ENCODE data around the gene SLC25A48. TPM values are rescaled to one million over a fixed set of nuclear protein-coding genes. Genes with fewer than 3 reads are reported as not detected.
A peak's percentile ranks its signal among the peaks of the same experiment; 100 is the strongest.

SLC25A48 gene
- total RNA-seq, 2 donors from 2014 or later: not detected

GRCh38 chr5:135887447-135887864, 53.0 kb downstream of the SLC25A48 start:
- peaks cover 8 to 9% of the 10 kb centered on the region in 2 donors for H3K4me1 Mint-ChIP-seq (ENCODE audit: low read depth in 2 of 2)
- H3K36me3 Mint-ChIP-seq: no peaks in the 10 kb centered on the region
- ATAC-seq (peak; percentile 77 to 80), DNase-seq (ENCODE audit: low spot score) (no peak)
- H3K27me3 Mint-ChIP-seq: peaks cover 29 to 46% of the 10 kb centered on the region in 2 donors
- H3K27ac Mint-ChIP-seq: no peak overlapping the region
- H3K9me3 Mint-ChIP-seq: no peaks in the 10 kb centered on the region
- no peak overlapping the region for H3K4me3 Mint-ChIP-seq

- Mint-ChIP-seq H3K27me3 (peaks cover 26 to 46% of the 10 kb centered on the region in 2 donors), H3K27ac (no peak overlapping the region), H3K36me3 (no peaks in the 10 kb centered on the region), H3K9me3 (no peaks in the 10 kb centered on the region), H3K4me1 (ENCODE audit: low read depth in 2 of 2) (peaks cover 8 to 9% of the 10 kb centered on the region in 2 donors), H3K4me3 (no peak overlapping the region)
- DNase-seq (ENCODE audit: low spot score) (no peak), ATAC-seq (no peak)
Measured at GRCh38 chr5:135887881-135888614, 53.6 kb downstream of the SLC25A48 start.

GRCh38 chr5:135890296-135890695, 55.8 kb downstream of the SLC25A48 start:
- H3K27ac Mint-ChIP-seq: no peak overlapping the region
- H3K4me3 Mint-ChIP-seq: no peak overlapping the region
- no peak for ATAC-seq
- peaks cover 8 to 9% of the 10 kb centered on the region in 2 donors for H3K4me1 Mint-ChIP-seq (ENCODE audit: low read depth in 2 of 2)
- no peaks in the 10 kb centered on the region for H3K9me3 Mint-ChIP-seq
- no peaks in the 10 kb centered on the region for H3K36me3 Mint-ChIP-seq
- H3K27me3 Mint-ChIP-seq: peaks cover 22 to 47% of the 10 kb centered on the region in 2 donors
- no peak for DNase-seq (ENCODE audit: low spot score)

- no peaks in the 10 kb centered on the region for H3K36me3 Mint-ChIP-seq
- DNase-seq (ENCODE audit: low spot score): no peak
- H3K27me3 Mint-ChIP-seq: peaks cover 23 to 47% of the 10 kb centered on the region in 2 donors
- no peak overlapping the region for H3K27ac Mint-ChIP-seq
- no peaks in the 10 kb centered on the region for H3K9me3 Mint-ChIP-seq
- peak; percentile 71 to 89 for ATAC-seq
- no peak overlapping the region for H3K4me3 Mint-ChIP-seq
- H3K4me1 Mint-ChIP-seq (ENCODE audit: low read depth in 2 of 2): peaks cover 8 to 9% of the 10 kb centered on the region in 2 donors
Measured at GRCh38 chr5:135890867-135891266, 56.4 kb downstream of the SLC25A48 start.

GRCh38 chr5:135891268-135891667, 56.8 kb downstream of the SLC25A48 start:
- DNase-seq (ENCODE audit: low spot score): no peak
- Mint-ChIP-seq H3K4me3 (no peak overlapping the region), H3K36me3 (no peaks in the 10 kb centered on the region), H3K27ac (no peak overlapping the region), H3K27me3 (peaks cover 26 to 51% of the 10 kb centered on the region in 2 donors), H3K9me3 (no peaks in the 10 kb centered on the region), H3K4me1 (ENCODE audit: low read depth in 2 of 2) (peaks cover 8 to 9% of the 10 kb centered on the region in 2 donors)
- no peak for ATAC-seq

- no peak for DNase-seq (ENCODE audit: low spot score)
- H3K27me3 Mint-ChIP-seq: peaks cover 26 to 54% of the 10 kb centered on the region in 2 donors
- H3K4me1 Mint-ChIP-seq (ENCODE audit: low read depth in 2 of 2): peaks cover 8 to 9% of the 10 kb centered on the region in 2 donors
- ATAC-seq: no peak
- H3K36me3 Mint-ChIP-seq: no peaks in the 10 kb centered on the region
- no peaks in the 10 kb centered on the region for H3K9me3 Mint-ChIP-seq
- no peak overlapping the region for H3K4me3 Mint-ChIP-seq
- no peak overlapping the region for H3K27ac Mint-ChIP-seq
Measured at GRCh38 chr5:135891791-135892190, 57.3 kb downstream of the SLC25A48 start.

GRCh38 chr5:135894276-135894675, 59.8 kb downstream of the SLC25A48 start:
- Mint-ChIP-seq H3K9me3 (no peaks in the 10 kb centered on the region), H3K36me3 (no peaks in the 10 kb centered on the region), H3K27ac (no peak overlapping the region), H3K4me3 (no peak overlapping the region), H3K27me3 (peaks cover 28 to 69% of the 10 kb centered on the region in 2 donors), H3K4me1 (ENCODE audit: low read depth in 2 of 2) (peaks cover 4 to 8% of the 10 kb centered on the region in 2 donors)
- DNase-seq (ENCODE audit: low spot score) (no peak), ATAC-seq (no peak)

- ATAC-seq: no peak
- H3K27ac Mint-ChIP-seq: no peak overlapping the region
- peaks cover 27 to 67% of the 10 kb centered on the region in 2 donors for H3K27me3 Mint-ChIP-seq
Measured at GRCh38 chr5:135894789-135895188, 60.3 kb downstream of the SLC25A48 start.

GRCh38 chr5:135895474-135896006, 61.1 kb downstream of the SLC25A48 start, which contains the start of gene IL9:
IL9 (minus strand) TSS chr5:135895841; CDS start chr5:135895816, 25 bp downstream.
- no peak within 1 kb of the TSS for H3K4me3 Mint-ChIP-seq
- DNase-seq (ENCODE audit: low spot score): no peak
- H3K4me1 Mint-ChIP-seq (ENCODE audit: low read depth in 2 of 2): peaks cover 4 to 8% of the 10 kb centered on the region in 2 donors
- no peak for ATAC-seq
- H3K36me3 Mint-ChIP-seq: no peaks in the 10 kb centered on the region
- no peaks in the 10 kb centered on the region for H3K9me3 Mint-ChIP-seq
- peaks cover 29 to 67% of the 10 kb centered on the region in 2 donors for H3K27me3 Mint-ChIP-seq
- H3K27ac Mint-ChIP-seq: no peak within 1 kb of the TSS

More at GRCh38 chr5:135894789-135895188, 60.3 kb downstream of the SLC25A48 start:
- H3K4me1 Mint-ChIP-seq (ENCODE audit: low read depth in 2 of 2): peaks cover 4 to 8% of the 10 kb centered on the region in 2 donors
- H3K9me3 Mint-ChIP-seq: no peaks in the 10 kb centered on the region
- no peak overlapping the region for H3K4me3 Mint-ChIP-seq
- DNase-seq (ENCODE audit: low spot score): no peak
- H3K36me3 Mint-ChIP-seq: no peaks in the 10 kb centered on the region

- H3K27ac Mint-ChIP-seq: no peak overlapping the region
- no peaks in the 10 kb centered on the region for H3K4me1 Mint-ChIP-seq (ENCODE audit: low read depth in 2 of 2)
- DNase-seq (ENCODE audit: low spot score): no peak
- H3K4me3 Mint-ChIP-seq: no peak overlapping the region
- H3K27me3 Mint-ChIP-seq: peaks cover 36 to 71% of the 10 kb centered on the region in 2 donors
- no peaks in the 10 kb centered on the region for H3K9me3 Mint-ChIP-seq
- ATAC-seq: no peak
- no peaks in the 10 kb centered on the region for H3K36me3 Mint-ChIP-seq
Measured at GRCh38 chr5:135898651-135899050, 64.2 kb downstream of the SLC25A48 start.

GRCh38 chr5:135900276-135900675, 65.8 kb downstream of the SLC25A48 start:
- no peak for DNase-seq (ENCODE audit: low spot score)
- no peak overlapping the region for H3K27ac Mint-ChIP-seq
- no peak overlapping the region for H3K4me3 Mint-ChIP-seq
- no peaks in the 10 kb centered on the region for H3K9me3 Mint-ChIP-seq
- no peaks in the 10 kb centered on the region for H3K4me1 Mint-ChIP-seq (ENCODE audit: low read depth in 2 of 2)
- ATAC-seq: no peak
- no peaks in the 10 kb centered on the region for H3K36me3 Mint-ChIP-seq
- peaks cover 37 to 75% of the 10 kb centered on the region in 2 donors for H3K27me3 Mint-ChIP-seq

- no peaks in the 10 kb centered on the region for H3K36me3 Mint-ChIP-seq
- H3K4me3 Mint-ChIP-seq: no peak overlapping the region
- H3K27me3 Mint-ChIP-seq: peaks cover 34 to 75% of the 10 kb centered on the region in 2 donors
- no peak for ATAC-seq
- no peak overlapping the region for H3K27ac Mint-ChIP-seq
- H3K4me1 Mint-ChIP-seq (ENCODE audit: low read depth in 2 of 2): no peaks in the 10 kb centered on the region
- DNase-seq (ENCODE audit: low spot score): no peak
- no peaks in the 10 kb centered on the region for H3K9me3 Mint-ChIP-seq
Measured at GRCh38 chr5:135901633-135902032, 67.2 kb downstream of the SLC25A48 start.

- no peak overlapping the region for H3K27ac Mint-ChIP-seq
- no peaks in the 10 kb centered on the region for H3K9me3 Mint-ChIP-seq
- H3K4me3 Mint-ChIP-seq: no peak overlapping the region
- ATAC-seq (no peak), DNase-seq (ENCODE audit: low spot score) (no peak)
- H3K27me3 Mint-ChIP-seq: peaks cover 41 to 79% of the 10 kb centered on the region in 2 donors
- no peaks in the 10 kb centered on the region for H3K4me1 Mint-ChIP-seq (ENCODE audit: low read depth in 2 of 2)
- H3K36me3 Mint-ChIP-seq: no peaks in the 10 kb centered on the region
Measured at GRCh38 chr5:135905144-135905543, 70.7 kb downstream of the SLC25A48 start.
